HCT116 (cell line): Measurements from ENCODE around the gene SH3BGRL3. TPM values are rescaled to one million over a fixed set of nuclear protein-coding genes. Genes with fewer than 3 reads are reported as not detected.

Source experiments
- ATAC-seq: fragments of 200-7000 bp; cut with Tn5 transposase; 2 replicates; pipeline ENCODE4 v1.9.1; 2020; ENCODE audit warnings: mild to moderate bottlenecking, moderate library complexity
- BruUV-seq: library from RNA; stranded (reverse); fragments of 400-500 nt; replicated peaks from 2 replicates; lab custom pipeline; 2021; lab: Mats Ljungman, UMichigan
- CTCF ChIA-PET: fragments of 300-600 bp; sonication (Branson Sonifier 250); formaldehyde crosslinking; loops from one replicate; lab custom pipeline; 2021; ENCODE audit warnings: antibody characterized with exemption; lab: Charles Lee
- POLR2A ChIA-PET: fragments of 300-600, 350-600 bp; sonication (Branson Sonifier 250); formaldehyde crosslinking; loops from one replicate; lab custom pipeline; 2021; ENCODE audit warnings: antibody characterized with exemption; lab: Charles Lee
- RAD21 ChIA-PET, 2 experiments: fragments of 300-600 bp; sonication (Branson Sonifier 250); formaldehyde crosslinking; loops; one replicate each; lab custom pipeline; 2023; ENCODE audit warnings: low total read pairs in 2 of 2; ENCODE audit not compliant: uncharacterized antibody in 2 of 2, unreplicated experiment in 2 of 2, low non-redundant PET in 1 of 2; lab: Charles Lee
- DNase-seq: peaks from one replicate; pipeline ENCODE4 v3.0.0-alpha.2; 2010; ENCODE audit warnings: low read depth, low spot score
- H2AFZ ChIP-seq: fragments of 200-600 bp; shearing (Covaris generic), sonication (generic); 2 replicates; pipeline ENCODE4 v1.6.1; 2017; ENCODE audit warnings: low read depth, mixed run types, mixed read lengths, antibody characterized with exemption, low read length; ENCODE audit not compliant: poor library complexity, severe bottlenecking
- H3K27ac ChIP-seq: 2 replicates; pipeline ENCODE4 v1.5.1; 2012; ENCODE audit warnings: low read depth, low read length
- H3K27me3 ChIP-seq: fragments of 200-600 bp; sonication (generic); 2 replicates; pipeline ENCODE4 v1.6.1; 2016; ENCODE audit warnings: mixed run types, low read length, mixed read lengths; ENCODE audit not compliant: insufficient read depth
- H3K36me3 ChIP-seq, 2 experiments: fragments of 200-500 bp in 1 of 2; fragments of 200-600 bp in 1 of 2; sonication (Bioruptor generic) in 1 of 2; sonication (generic) in 1 of 2; 2 replicates each; pipeline versions ENCODE4 v1.5.1 to v1.6.1; 2014 to 2016; ENCODE audit warnings: low read length in 2 of 2, inconsistent platforms in 1 of 2, mixed read lengths in 1 of 2, mixed run types in 1 of 2; ENCODE audit not compliant: insufficient read depth in 2 of 2, control insufficient read depth in 1 of 2
- H3K4me1 ChIP-seq, 2 experiments: fragments of 200-600 bp in 1 of 2; sonication (generic) in 1 of 2; 2 replicates each; pipeline versions ENCODE4 v1.5.1 to v1.6.1; 2012 to 2017; ENCODE audit warnings: low read length in 2 of 2, inconsistent platforms in 1 of 2, mild to moderate bottlenecking in 1 of 2, mixed read lengths in 1 of 2, mixed run types in 1 of 2, moderate library complexity in 1 of 2; ENCODE audit not compliant: insufficient read depth in 2 of 2, control insufficient read depth in 1 of 2
- H3K4me2 ChIP-seq: fragments of 200-600 bp; sonication (generic); 2 replicates; pipeline ENCODE4 v1.6.1; 2017; ENCODE audit warnings: mixed run types, low read length, mixed read lengths
- H3K4me3 ChIP-seq, 2 experiments: fragments of 200-600 bp in 1 of 2; sonication (generic) in 1 of 2; replicated peaks in 1 of 2; 2 replicates each; pipeline ENCODE4 v1.5.1; 2011 to 2016; ENCODE audit warnings: low read length in 2 of 2, control low read depth in 1 of 2, low read depth in 1 of 2, mild to moderate bottlenecking in 1 of 2, mixed read lengths in 1 of 2, mixed run types in 1 of 2
- H3K79me2 ChIP-seq: fragments of 200-600 bp; sonication (generic); 2 replicates; pipeline ENCODE4 v1.6.1; 2017; ENCODE audit warnings: mild to moderate bottlenecking, mixed run types, low read length, moderate library complexity, mixed read lengths; ENCODE audit not compliant: insufficient read depth
- H3K9ac ChIP-seq: fragments of 200-600 bp; sonication (generic); 2 replicates; pipeline ENCODE4 v1.6.1; 2016; ENCODE audit warnings: low read length, mixed read lengths
- H3K9me2 ChIP-seq: fragments of 200-600 bp; sonication (generic), shearing (Covaris generic); 2 replicates; pipeline ENCODE4 v1.6.1; 2017; ENCODE audit warnings: mixed run types, mild to moderate bottlenecking, moderate library complexity; ENCODE audit not compliant: insufficient read depth
- H3K9me3 ChIP-seq, 2 experiments: fragments of 200-500 bp in 1 of 2; fragments of 200-600 bp in 1 of 2; sonication (Bioruptor generic) in 1 of 2; sonication (generic) in 1 of 2; 2 replicates each; pipeline ENCODE4 v1.6.1; 2014 to 2017; ENCODE audit warnings: low read length in 2 of 2, mixed read lengths in 2 of 2, inconsistent platforms in 1 of 2, low read depth in 1 of 2, mild to moderate bottlenecking in 1 of 2, mixed run types in 1 of 2, moderate library complexity in 1 of 2; ENCODE audit not compliant: control insufficient read depth in 1 of 2, insufficient read depth in 1 of 2
- H4K20me1 ChIP-seq: fragments of 200-600 bp; sonication (generic), shearing (Covaris generic); 2 replicates; pipeline ENCODE4 v1.6.1; 2017; ENCODE audit warnings: mixed run types, mild to moderate bottlenecking, moderate library complexity; ENCODE audit not compliant: insufficient read depth
- CEBPB ChIP-seq: IDR thresholded peaks from 2 replicates; pipeline ENCODE4 v1.6.1; 2012; ENCODE audit warnings: low read depth
- ELF1 ChIP-seq: IDR thresholded peaks from 2 replicates; pipeline ENCODE4 v1.6.1; 2012; ENCODE audit warnings: low read depth, borderline replicate concordance
- EZH2 ChIP-seq: fragments of 200-600 bp; sonication (generic); IDR thresholded peaks from 2 replicates; pipeline ENCODE4 v1.6.1; 2017; ENCODE audit warnings: antibody characterized with exemption, mixed run types
- JUND ChIP-seq: IDR thresholded peaks from 2 replicates; pipeline ENCODE4 v1.6.1; 2012
- ZFX ChIP-seq: fragments of 450-650 bp; IDR thresholded peaks from 2 replicates; pipeline ENCODE4 v1.6.1; 2017
- intact Hi-C: fragments of 100-400 bp; cut with micrococcal nuclease; formaldehyde crosslinking; loops from 2 replicates; pipeline ENCODE4 v1.10.0; 2022
- total RNA-seq: library from RNA; stranded (reverse); gene quantifications from one replicate; pipeline ENCODE4 v1.2.1, GENCODE V29; 2021; ENCODE audit not compliant: unreplicated experiment
- TF ChIP-seq, protein P1 (sequence below): IDR thresholded peaks from 2 replicates; pipeline ENCODE4 v1.6.1; 2012; ENCODE audit warnings: low read depth

Gene SH3BGRL3
- total RNA-seq, 1 experiment from 2014 or later = 112 TPM

DNA sequence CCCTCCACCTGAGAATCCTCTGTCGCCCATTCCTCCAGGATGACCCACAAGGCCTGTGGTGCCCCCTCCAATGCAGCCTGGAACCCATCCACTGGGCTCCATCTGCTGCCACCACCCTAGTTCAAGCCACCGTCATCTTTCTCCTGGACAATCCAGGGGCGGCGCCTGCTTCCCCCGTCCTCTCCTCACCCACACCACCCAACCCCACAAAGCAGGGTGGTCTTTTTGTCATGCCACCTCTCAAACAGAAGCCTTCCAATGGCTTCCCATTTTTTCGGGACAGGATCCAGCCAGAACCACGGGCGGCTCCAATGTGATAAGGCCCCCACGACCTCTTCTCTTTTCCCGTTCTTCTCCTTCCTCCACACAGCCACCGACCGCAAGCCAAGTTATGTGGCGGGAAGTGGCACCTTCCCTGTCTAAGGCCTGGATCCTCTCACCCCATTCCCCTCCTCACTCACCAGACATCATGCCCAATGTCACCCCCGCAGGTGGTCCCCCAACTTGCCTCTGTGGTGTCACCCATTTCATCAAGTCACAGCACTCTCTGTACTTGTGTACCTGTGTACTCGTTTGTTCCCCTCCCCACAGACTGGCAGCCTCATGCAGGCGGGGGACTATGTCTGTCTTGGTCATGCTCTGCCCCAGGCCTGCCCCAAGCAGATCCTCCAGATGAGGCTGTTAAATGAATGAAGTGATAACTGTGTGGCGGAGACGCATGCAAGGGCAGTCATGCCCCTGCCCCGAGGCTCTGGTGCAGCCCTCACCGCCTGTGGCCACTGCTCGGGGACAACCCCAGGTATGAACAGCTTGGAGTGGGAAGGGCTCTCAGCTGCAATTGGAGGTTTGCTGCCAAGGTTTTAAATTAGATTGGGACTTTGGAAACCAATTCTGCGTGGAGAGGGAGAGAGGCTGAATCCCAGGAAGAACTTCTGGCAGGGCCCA lies 15.6 kb downstream of the SH3BGRL3 start:
- intact Hi-C loops = no loop called here
- POLR2A ChIA-PET = no interaction called here
- RAD21 ChIA-PET = no interaction called here

More for the DNA sequence above, 15.6 kb downstream of the SH3BGRL3 start:
- Histone ChIP-seq H2AFZ (no peak overlapping the region), H3K79me2 (no peaks in the 10 kb centered on the region), H3K36me3 (0 out of 4 replicates have a peak, but pooled peaks cover 0 to 3% of the 10 kb centered on the region in 2 experiments), H3K4me2 (no peak overlapping the region)
- no peak for TF ChIP-seq CEBPB
- no peak for TF ChIP-seq ELF1
- TF ChIP-seq, protein P1, sequence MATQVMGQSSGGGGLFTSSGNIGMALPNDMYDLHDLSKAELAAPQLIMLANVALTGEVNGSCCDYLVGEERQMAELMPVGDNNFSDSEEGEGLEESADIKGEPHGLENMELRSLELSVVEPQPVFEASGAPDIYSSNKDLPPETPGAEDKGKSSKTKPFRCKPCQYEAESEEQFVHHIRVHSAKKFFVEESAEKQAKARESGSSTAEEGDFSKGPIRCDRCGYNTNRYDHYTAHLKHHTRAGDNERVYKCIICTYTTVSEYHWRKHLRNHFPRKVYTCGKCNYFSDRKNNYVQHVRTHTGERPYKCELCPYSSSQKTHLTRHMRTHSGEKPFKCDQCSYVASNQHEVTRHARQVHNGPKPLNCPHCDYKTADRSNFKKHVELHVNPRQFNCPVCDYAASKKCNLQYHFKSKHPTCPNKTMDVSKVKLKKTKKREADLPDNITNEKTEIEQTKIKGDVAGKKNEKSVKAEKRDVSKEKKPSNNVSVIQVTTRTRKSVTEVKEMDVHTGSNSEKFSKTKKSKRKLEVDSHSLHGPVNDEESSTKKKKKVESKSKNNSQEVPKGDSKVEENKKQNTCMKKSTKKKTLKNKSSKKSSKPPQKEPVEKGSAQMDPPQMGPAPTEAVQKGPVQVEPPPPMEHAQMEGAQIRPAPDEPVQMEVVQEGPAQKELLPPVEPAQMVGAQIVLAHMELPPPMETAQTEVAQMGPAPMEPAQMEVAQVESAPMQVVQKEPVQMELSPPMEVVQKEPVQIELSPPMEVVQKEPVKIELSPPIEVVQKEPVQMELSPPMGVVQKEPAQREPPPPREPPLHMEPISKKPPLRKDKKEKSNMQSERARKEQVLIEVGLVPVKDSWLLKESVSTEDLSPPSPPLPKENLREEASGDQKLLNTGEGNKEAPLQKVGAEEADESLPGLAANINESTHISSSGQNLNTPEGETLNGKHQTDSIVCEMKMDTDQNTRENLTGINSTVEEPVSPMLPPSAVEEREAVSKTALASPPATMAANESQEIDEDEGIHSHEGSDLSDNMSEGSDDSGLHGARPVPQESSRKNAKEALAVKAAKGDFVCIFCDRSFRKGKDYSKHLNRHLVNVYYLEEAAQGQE = no peak
- TF ChIP-seq EZH2 = no peak
- no peak for TF ChIP-seq JUND
- TF ChIP-seq ZFX = no peak
- TF ChIP-seq, all 23 proteins: peak for 0
- Histone ChIP-seq H3K4me1 (0 out of 4 replicates have a peak, but pooled peaks cover 0 to 4% of the 10 kb centered on the region in 2 experiments), H4K20me1 (no peaks in the 10 kb centered on the region), H3K9me3 (no peaks in the 10 kb centered on the region), H3K9ac (no peak overlapping the region), H3K4me3 (no peak overlapping the region), H3K27me3 (no peaks in the 10 kb centered on the region), H3K27ac (no peak overlapping the region), H3K9me2 (no peaks in the 10 kb centered on the region)
- DNase-seq = no peak
- no peak for ATAC-seq
- BruUV-seq = no TSS peak
- CTCF ChIA-PET = interaction anchor here (2.5 kb wide), 1 partner anchor 10 kb away, joined by 12 read pairs; no protein-coding TSS in a partner anchor
